GM08714 (cell line): Measurements from ENCODE around the gene GNAS.
"Not testable (repeated sequence)": the region's sequence is repeated elsewhere in the genome, so short reads cannot be mapped to it uniquely, and the experiment has no call there.

ENCODE experiments used
- H3K4me3 ChIP-seq: fragments of 200-500 bp; sonication (Bioruptor generic); 2 replicates; pipeline ENCODE4 v1.5.1; 2014; ENCODE audit warnings: mild to moderate bottlenecking, low read length, inconsistent platforms
- ZNF274 ChIP-seq: IDR thresholded peaks from 2 replicates; pipeline ENCODE4 v1.6.1; 2012; ENCODE audit warnings: mild to moderate bottlenecking, low read depth, low read length

The GNAS gene

DNA sequence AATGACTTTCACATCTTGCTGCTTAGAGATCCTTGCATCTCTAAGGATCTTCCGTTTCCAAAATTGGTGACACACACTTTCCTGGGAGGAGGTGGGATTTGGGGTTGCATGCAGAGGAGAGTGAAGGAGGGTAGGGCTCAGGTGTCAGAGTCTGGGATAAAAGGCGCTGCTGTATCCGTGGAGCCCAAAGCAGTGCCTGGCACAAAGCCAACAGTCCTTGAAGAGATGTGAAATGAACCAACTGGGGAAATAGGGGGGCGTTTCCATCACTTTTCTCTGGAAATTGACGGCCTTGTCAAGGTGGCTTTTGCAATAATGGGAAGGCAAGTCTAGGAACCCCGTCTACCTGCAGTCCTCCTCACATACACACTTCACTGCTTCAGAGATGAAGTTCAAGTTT, 69.0 kb downstream of the GNAS start:
- no peak overlapping the region for H3K4me3 ChIP-seq
- no peak for TF ChIP-seq ZNF274

DNA sequence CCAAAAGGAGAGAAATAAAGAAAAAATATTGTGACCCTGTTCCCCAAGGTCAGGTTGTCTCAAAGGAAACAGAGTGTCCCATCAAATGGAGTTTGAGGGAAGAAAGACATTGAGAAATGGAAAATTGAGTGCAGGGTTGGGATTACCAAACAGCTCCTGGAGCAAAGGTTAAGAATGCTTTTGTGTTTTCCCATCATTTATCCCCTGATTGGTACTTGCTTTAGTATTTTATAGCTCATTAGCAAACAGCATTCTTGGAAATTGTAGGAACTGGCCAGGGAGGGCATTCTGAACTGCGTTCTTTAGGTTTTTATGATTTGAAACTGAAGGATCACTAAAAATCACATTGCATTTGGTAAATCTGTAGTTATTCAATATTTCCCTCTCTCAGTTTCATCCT, 69.5 kb downstream of the GNAS start:
- no peak for TF ChIP-seq ZNF274
- H3K4me3 ChIP-seq, result no peak overlapping the region

DNA sequence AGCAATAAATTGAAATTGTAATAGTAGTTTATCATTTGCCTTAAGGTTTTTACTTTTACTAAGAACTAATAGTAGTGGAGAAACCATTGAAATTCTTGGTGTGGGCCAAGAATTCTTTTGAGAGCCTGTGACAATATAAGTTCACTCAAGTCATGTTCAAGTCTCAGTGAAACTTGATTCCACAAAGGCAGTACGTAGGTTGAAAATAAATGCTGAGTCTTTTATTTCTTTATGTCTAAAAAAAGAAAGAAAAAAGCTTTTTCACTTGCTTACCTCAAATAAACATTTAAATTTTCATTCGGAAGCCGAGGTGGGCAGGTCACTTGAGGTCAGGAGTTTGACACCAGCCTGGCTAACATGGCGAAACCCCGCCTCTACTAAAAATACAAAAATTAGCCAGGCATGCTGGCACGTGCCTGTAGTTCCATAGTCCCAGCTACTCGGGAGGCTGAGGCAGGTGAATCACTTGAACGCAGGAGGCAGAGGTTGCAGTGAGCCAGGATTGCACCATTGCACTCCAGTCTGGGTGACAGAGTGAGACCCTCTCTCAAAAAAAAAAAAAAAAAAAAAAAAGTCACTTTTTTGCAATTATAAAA, 70.7 kb downstream of the GNAS start:
- no peak overlapping the region for H3K4me3 ChIP-seq
- TF ChIP-seq ZNF274, result no peak

GRCh38 chr20:58926802-58927489, 74.4 kb downstream of the GNAS start:
- no peak for TF ChIP-seq ZNF274
- no peak overlapping the region for H3K4me3 ChIP-seq

- H3K4me3 ChIP-seq, result no peak overlapping the region
- TF ChIP-seq ZNF274, result no peak
These were observed 75.1 kb downstream of the GNAS start for GRCh38 chr20:58927490-58928061.

GRCh38 chr20:58930496-58930895, 78.0 kb downstream of the GNAS start:
- H3K4me3 ChIP-seq, result no peak overlapping the region
- TF ChIP-seq ZNF274, result no peak

GRCh38 chr20:58932170-58932569, 79.7 kb downstream of the GNAS start:
- no peak for TF ChIP-seq ZNF274
- H3K4me3 ChIP-seq, result no peak overlapping the region

DNA sequence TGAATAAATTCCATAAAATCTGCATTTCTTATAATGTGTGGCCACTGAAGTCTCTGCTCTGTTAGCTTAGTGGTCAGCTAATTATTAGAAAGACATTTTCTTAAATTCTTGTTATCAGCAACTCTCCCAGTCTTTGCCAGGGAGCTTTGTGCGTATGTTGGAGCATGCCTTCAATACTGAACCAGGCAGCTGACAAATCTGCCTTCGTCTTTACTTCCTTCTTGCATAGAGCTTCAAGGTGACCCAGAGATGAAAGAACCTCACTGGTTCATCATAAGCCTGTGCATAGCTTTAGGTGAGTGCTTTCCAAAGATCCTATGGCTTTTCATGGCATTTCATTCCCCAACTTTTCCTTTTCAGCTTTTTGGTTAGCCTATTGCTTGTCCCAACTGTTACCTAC, 85.6 kb downstream of the GNAS start:
- H3K4me3 ChIP-seq, result no peak overlapping the region
- TF ChIP-seq ZNF274, result no peak

DNA sequence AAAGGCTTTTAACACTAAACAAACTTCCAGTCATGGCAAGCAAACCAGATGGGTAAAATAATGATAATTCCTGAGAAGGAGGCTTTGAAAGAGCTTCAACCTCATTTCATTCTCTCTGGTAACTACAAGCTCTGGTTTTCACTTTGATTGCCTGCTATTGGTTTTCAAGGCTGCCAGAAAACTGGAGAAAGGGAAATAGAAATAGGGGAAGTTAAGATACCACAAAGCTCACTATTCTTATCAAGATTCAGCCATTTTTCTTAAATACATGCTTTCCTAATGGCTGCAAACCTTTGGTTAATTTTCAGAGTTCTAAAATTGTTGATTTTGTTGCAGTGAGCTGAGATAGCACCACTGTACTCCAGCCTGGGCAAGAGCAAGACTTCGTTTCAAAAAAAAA, 86.0 kb downstream of the GNAS start:
- no peak overlapping the region for H3K4me3 ChIP-seq
- TF ChIP-seq ZNF274, result no peak

- TF ChIP-seq ZNF274, result no peak
- no peak overlapping the region for H3K4me3 ChIP-seq
These were observed 89.0 kb downstream of the GNAS start for GRCh38 chr20:58941471-58941870.

DNA sequence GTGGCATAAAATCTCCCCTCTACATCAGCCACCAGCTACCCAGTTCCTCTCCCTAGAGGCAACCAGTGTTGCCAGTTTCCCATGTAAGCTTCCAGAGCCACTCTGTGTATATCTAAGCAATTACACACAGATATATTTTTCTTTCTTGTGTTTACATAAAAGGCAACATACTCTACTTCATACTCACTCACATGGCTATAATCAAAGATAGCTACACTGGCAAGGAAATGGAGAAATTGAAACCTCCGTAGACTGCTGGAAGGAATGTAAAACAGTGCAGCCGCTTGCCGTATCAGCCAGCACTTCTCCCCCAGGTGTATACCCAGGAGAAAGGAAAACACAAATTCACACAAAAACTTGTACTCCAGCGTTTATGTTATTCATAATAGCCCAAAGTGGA, 90.0 kb downstream of the GNAS start:
- no peak overlapping the region for H3K4me3 ChIP-seq
- no peak for TF ChIP-seq ZNF274

GRCh38 chr20:58944610-58945009, 92.1 kb downstream of the GNAS start:
- H3K4me3 ChIP-seq, result no peak overlapping the region
- TF ChIP-seq ZNF274, result no peak

- no peak overlapping the region for H3K4me3 ChIP-seq
- TF ChIP-seq ZNF274, result no peak
These were observed 93.6 kb downstream of the GNAS start for GRCh38 chr20:58945965-58946631.

DNA sequence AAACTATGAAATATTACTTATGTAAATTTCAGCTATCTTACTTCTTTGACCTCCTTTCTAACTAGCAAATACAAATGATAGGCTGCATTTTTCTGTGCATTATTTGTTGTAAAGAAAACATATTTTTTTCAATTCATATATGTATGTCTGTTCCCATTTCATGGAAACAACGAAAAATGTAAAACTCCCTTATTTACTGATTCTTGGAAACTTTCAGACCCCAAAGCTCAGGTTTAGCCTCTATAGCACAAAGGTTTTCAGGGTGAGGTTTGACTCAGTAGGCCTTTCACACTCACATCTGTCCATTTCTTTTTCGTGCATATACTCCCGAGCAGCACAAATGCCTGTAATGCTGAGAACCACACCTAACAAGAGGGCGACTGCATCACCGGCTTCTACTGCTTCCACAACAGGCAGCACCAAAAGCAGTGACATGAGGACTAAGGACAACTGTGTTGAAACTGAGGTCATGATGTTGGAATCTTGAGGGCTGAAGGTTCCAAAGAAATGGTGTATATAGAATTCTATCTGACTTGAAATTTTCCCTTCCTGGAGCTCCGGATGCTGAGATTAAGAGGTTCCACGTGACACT, 95.4 kb downstream of the GNAS start:
- not testable (repeated sequence) for H3K4me3 ChIP-seq

DNA sequence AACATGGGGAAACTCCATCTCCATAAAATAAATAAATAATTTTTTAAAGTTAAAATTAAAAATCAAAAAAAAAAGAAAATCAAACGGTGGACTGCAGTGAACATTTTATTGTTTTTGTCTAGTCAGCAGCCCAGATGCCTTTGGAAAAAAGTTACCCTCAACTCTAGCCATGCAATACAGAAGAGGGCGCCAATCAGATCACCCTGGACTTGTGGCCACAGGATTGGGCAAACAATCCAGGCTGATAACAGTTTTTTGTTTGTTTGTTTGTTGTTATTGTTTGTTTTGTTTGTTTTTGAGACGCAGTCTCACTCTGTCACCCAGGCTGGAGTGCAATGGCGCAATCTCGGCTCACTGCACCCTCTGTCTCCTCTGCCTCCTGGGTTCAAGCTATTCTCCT, 98.1 kb downstream of the GNAS start:
- H3K4me3 ChIP-seq, result no peak overlapping the region
- TF ChIP-seq ZNF274, result no peak
